ENCODE results near the gene CCDC159.

CCDC159 gene

DNA sequence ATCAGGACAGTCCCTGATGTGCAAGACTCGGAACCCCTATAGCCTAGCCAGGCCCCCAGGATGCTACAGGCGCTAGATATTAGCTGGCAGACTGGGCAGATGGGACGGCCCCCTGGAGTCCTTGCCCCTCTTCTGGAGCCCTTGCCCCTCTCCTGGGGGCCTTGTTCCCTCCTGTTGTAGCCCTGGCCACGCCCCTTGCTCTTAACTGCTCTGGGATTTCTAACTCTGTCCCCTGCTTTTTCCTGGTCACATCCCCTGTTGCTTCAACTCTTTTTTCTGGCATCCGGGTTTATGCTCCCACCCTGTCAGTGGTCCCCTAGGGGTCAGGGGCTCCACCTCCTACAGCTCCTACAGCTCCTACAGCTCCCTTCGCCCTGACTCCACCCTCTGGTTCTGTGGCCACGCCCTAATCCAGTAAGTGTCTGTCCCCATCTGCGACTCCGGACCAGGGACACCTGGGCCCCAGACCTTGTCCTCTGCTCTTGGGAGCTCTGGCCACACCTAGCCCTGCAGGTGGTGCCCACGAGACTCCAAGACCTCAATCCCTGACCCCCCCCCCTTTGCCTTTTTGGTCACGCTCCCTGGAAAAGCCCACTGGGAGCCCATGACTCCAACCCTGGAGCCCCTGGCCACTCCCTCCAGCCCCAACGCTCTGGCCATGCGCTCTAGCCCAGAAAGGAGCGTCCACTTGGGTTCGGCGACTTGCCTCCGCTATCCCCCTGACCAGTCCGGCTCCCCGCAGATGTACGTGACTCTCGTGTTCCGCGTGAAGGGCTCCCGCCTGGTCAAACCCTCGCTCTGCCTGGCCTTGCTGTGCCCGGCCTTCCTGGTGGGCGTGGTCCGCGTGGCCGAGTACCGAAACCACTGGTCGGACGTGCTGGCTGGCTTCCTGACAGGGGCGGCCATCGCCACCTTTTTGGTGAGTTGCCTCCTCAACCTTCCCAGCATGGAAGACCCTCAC, 15.7 kb downstream of the CCDC159 start:
- DNase-seq (ENCODE audit: low read depth), result no peak
- TF ChIP-seq, protein P1, sequence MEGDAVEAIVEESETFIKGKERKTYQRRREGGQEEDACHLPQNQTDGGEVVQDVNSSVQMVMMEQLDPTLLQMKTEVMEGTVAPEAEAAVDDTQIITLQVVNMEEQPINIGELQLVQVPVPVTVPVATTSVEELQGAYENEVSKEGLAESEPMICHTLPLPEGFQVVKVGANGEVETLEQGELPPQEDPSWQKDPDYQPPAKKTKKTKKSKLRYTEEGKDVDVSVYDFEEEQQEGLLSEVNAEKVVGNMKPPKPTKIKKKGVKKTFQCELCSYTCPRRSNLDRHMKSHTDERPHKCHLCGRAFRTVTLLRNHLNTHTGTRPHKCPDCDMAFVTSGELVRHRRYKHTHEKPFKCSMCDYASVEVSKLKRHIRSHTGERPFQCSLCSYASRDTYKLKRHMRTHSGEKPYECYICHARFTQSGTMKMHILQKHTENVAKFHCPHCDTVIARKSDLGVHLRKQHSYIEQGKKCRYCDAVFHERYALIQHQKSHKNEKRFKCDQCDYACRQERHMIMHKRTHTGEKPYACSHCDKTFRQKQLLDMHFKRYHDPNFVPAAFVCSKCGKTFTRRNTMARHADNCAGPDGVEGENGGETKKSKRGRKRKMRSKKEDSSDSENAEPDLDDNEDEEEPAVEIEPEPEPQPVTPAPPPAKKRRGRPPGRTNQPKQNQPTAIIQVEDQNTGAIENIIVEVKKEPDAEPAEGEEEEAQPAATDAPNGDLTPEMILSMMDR (conservative IDR thresholded peaks at IDR 0.05; ENCODE audit: low read depth, low read length), result no peak
- H3K4me3 ChIP-seq (ENCODE audit: low read depth, low read length), result no peak overlapping the region

DNA sequence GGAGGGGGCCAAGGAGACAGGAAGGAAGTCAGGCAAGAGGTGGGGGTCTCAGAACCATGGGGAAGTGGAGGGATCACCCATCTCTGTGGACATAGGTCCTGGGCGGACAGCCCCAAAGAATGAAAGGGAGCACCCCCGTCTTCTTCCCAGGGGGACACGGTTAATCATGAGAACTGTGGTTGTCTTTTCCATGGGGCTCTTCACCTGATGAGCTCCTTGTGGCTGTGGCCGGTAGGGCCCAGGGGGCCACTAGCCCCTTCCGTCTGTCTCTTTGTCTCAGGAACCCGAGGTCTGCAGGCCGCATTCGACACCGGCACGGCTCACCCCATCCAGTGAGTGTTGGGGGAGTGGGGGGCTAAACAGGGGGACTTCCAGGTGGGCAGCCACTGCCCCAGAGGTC, 17.6 kb downstream of the CCDC159 start:
- no peak overlapping the region for H3K4me3 ChIP-seq (ENCODE audit: low read depth, low read length)
- TF ChIP-seq, protein P1 (conservative IDR thresholded peaks at IDR 0.05; ENCODE audit: low read depth, low read length), result no peak
- DNase-seq (ENCODE audit: low read depth), result no peak

DNA sequence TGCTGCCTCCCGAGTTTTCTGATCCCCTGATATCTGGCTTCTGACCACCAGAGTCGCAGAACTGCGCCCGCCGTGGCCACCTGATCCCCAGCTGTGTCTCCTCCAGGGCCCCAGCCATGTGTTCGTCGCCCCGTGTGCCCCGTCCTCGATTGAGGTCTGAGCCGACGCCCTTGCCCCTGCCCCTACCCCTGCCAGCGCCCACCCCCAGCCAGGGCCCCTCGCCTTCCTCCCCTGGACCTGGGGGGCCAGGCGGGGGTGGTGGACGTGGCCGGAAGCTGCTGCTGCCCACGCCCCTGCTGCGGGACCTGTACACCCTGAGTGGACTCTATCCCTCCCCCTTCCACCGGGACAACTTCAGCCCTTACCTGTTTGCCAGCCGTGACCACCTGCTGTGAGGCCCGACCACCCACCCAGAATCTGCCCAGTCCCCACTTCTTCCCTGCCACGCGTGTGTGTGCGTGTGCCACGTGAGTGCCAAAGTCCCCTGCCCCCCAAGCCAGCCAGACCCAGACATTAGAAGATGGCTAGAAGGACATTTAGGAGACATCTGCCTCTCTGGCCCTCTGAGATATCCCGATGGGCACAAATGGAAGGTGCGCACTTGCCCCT, 18.1 kb downstream of the CCDC159 start:
- TF ChIP-seq, protein P1 (conservative IDR thresholded peaks at IDR 0.05; ENCODE audit: low read depth, low read length), result no peak
- DNase-seq (ENCODE audit: low read depth), result no peak
- H3K4me3 ChIP-seq (ENCODE audit: low read depth, low read length), result no peak overlapping the region

DNA sequence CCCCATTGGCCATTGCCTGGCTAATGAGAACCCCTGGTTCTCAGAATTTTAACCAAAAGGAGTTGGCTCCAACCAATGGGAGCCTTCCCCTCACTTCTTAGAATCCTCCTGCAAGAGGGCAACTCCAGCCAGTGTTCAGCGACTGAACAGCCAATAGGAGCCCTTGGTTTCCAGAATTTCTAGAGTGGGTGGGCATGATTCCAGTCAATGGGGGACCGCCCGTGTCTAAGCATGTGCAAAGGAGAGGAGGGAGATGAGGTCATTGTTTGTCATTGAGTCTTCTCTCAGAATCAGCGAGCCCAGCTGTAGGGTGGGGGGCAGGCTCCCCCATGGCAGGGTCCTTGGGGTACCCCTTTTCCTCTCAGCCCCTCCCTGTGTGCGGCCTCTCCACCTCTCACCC, 18.6 kb downstream of the CCDC159 start:
- TF ChIP-seq, protein P1 (conservative IDR thresholded peaks at IDR 0.05; ENCODE audit: low read depth, low read length), result no peak
- no peak overlapping the region for H3K4me3 ChIP-seq (ENCODE audit: low read depth, low read length)
- DNase-seq (ENCODE audit: low read depth), result no peak

DNA sequence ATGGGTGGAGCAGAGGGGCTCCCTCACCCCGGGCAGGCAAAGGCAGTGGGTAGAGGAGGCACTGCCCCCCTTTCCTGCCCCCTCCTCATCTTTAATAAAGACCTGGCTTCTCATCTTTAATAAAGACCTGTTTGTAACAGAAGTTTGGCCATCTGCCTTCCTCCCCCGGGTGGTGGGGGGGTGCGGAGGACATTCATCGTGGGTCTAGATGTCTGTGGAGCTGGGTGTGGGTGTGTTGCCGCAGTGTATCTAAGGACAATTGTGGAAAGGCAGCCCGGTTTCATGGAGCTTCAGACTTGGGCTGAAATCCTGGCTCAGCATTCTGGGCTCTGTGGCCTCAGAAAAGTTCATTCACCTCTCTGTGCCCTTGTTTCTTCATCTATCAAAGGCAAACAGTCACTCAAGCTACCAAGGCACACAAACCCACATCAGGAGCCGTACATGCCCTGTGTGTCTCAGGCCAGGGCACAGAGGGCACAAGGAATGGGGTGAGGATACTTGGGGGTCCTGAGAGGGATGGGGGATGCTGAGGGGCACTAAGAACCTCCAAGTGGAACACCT, 19.3 kb downstream of the CCDC159 start:
- no peak overlapping the region for H3K4me3 ChIP-seq (ENCODE audit: low read depth, low read length)
- DNase-seq (ENCODE audit: low read depth), result no peak
- TF ChIP-seq, protein P1 (conservative IDR thresholded peaks at IDR 0.05; ENCODE audit: low read depth, low read length), result no peak

DNA sequence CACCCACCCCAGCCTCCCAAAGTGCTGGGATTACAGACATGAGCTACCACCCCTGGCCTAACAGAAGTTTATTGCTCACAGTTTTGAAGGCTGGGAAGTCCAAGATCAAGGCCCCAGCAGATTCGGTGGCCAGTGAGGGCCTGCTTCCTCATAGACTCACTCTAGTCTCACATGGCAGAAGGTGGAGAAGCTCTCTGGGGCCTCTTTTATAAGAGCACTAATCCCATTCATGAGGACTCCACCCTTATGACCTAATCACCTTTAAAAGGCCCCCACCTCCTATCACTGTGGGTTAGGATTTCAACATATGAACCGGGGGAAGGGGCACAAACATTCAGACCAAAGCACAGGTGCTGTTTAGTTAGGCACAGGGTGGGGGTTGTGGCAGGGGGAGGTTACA, 21.2 kb downstream of the CCDC159 start:
- TF ChIP-seq, protein P1 (conservative IDR thresholded peaks at IDR 0.05; ENCODE audit: low read depth, low read length), result no peak
- no peak overlapping the region for H3K4me3 ChIP-seq (ENCODE audit: low read depth, low read length)
- no peak for DNase-seq (ENCODE audit: low read depth)
